A673 (cell line): ENCODE results near the gene INPPL1.

Source experiments
- EZH2 ChIP-seq: fragments of 200-600 bp; sonication (generic); IDR thresholded peaks from 2 replicates; pipeline ENCODE4 v1.6.1; 2017; ENCODE audit warnings: borderline replicate concordance, low read depth, mild to moderate bottlenecking, mixed read lengths, antibody characterized with exemption, low read length; ENCODE audit not compliant: poor library complexity, severe bottlenecking
- TF ChIP-seq, protein P1 (sequence below): fragments of 300-800, 200-600 bp; sonication (generic); conservative IDR thresholded peaks from 2 replicates; pipeline ENCODE4 v1.5.1; 2017; ENCODE audit warnings: low read depth, mild to moderate bottlenecking, antibody characterized with exemption, low read length, moderate library complexity, mixed read lengths

GRCh38 chr11:72244361-72245262, 20.0 kb downstream of the INPPL1 start:
- TF ChIP-seq, protein P1, sequence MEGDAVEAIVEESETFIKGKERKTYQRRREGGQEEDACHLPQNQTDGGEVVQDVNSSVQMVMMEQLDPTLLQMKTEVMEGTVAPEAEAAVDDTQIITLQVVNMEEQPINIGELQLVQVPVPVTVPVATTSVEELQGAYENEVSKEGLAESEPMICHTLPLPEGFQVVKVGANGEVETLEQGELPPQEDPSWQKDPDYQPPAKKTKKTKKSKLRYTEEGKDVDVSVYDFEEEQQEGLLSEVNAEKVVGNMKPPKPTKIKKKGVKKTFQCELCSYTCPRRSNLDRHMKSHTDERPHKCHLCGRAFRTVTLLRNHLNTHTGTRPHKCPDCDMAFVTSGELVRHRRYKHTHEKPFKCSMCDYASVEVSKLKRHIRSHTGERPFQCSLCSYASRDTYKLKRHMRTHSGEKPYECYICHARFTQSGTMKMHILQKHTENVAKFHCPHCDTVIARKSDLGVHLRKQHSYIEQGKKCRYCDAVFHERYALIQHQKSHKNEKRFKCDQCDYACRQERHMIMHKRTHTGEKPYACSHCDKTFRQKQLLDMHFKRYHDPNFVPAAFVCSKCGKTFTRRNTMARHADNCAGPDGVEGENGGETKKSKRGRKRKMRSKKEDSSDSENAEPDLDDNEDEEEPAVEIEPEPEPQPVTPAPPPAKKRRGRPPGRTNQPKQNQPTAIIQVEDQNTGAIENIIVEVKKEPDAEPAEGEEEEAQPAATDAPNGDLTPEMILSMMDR = no peak
- TF ChIP-seq EZH2 = peak; percentile 97
